Middle frontal gyrus (tissue), 1 donor: Measurements from ENCODE around the gene ANGPTL7.
"Not testable (repeated sequence)": the region's sequence is repeated elsewhere in the genome, so short reads cannot be mapped to it uniquely, and the experiment has no call there.

Source experiments
- DNase-seq: peaks from one replicate; pipeline ENCODE4 v3.0.0-alpha.2; 2015; ENCODE audit warnings: low spot score; ENCODE audit errors: extremely low spot score

The ANGPTL7 gene

GRCh38 chr1:11188858-11189451, at the start of gene ANGPTL7:
Gene ANGPTL7 (plus strand): TSS chr1:11189355. CDS start chr1:11189580, 225 bp downstream.
- DNase-seq: no peak

DNA sequence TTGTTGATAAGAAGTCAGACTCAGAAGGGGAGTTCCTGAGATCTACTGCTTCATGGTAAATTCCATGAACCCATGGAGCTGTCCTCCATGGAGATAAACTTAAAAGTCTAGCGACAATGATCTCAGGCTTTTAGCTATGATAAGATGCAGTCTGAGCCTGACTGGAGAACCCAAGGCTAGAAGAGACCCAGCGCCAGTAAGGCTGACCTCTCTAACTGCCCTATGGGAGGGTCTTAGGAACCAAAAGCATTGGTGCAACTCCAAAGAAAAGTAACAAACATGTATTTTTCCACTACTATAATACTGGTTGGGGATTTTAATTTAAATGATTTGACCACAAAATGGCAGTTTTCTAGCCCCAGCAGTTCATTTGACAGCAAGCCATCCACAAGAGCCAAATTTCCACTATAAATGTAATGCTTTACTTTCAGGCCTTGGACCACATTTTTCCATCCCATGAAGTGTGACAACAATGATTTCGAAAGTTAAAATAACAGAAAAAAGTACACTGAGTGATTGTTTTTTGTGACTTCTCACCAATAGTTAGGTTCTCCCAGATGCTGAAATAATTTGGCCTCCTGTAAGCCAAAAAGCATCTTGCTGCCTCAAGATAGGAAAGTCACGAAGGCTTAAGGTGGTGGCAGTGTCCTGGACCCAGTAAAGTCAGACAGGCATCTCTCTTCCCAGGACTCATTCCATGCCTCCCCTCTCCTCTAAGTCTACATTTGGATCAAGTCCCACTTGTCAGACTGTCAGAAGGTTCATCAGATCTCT, 46.4 kb upstream of the ANGPTL7 start:
- no peak for DNase-seq

GRCh38 chr1:11143401-11143800, 45.8 kb upstream of the ANGPTL7 start:
- no peak for DNase-seq

GRCh38 chr1:11143907-11144306, 45.2 kb upstream of the ANGPTL7 start:
- no peak for DNase-seq

GRCh38 chr1:11144570-11145256, 44.4 kb upstream of the ANGPTL7 start:
- DNase-seq: no peak

- DNase-seq: no peak
These were observed 43.4 kb upstream of the ANGPTL7 start for GRCh38 chr1:11145741-11146140.

GRCh38 chr1:11147197-11147770, 41.9 kb upstream of the ANGPTL7 start:
- no peak for DNase-seq

DNA sequence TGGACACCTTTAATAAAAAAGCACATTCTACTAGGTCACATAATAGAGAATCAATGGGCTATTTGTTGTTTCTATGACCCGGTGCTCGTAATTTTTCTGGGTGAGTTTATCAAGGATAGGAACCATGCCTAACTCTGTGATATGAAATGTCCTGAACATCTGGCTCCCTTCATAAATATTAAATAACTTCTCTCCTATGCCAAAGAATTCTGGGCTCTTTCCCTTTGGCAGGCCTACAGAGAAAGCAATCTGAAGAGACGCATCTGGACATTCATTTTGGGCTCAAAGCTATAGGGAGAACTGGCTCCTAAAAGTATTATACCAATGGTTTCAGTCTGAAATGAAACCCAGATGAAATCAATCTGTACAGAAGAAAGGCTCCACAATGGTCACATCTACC, 38.8 kb upstream of the ANGPTL7 start:
- no peak for DNase-seq

- DNase-seq: no peak
These were observed 38.0 kb upstream of the ANGPTL7 start for GRCh38 chr1:11151114-11151513.

- no peak for DNase-seq
These were observed 37.1 kb upstream of the ANGPTL7 start for GRCh38 chr1:11151826-11152612.

DNA sequence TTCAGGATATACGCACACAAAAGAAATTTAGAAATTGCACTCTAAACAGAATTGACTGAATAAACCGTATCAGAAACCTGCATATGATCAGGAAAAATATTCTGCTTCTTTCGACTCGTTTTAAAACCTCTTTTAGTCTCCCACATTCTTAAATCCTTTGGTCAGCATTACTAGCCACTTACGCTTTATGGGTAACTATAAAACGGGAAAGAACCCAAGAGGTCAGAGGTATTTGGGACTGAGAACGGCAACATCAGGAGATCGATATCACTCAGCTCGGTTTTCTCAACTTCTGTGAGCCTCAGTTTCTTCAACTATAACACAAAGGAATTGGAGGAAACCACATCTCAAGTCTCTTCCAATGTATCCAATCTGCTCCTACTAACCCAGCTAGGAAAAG, 36.4 kb upstream of the ANGPTL7 start:
- DNase-seq: no peak

GRCh38 chr1:11153184-11153583, 36.0 kb upstream of the ANGPTL7 start:
- no peak for DNase-seq

- no peak for DNase-seq
These were observed 32.7 kb upstream of the ANGPTL7 start for GRCh38 chr1:11156441-11156840.

DNA sequence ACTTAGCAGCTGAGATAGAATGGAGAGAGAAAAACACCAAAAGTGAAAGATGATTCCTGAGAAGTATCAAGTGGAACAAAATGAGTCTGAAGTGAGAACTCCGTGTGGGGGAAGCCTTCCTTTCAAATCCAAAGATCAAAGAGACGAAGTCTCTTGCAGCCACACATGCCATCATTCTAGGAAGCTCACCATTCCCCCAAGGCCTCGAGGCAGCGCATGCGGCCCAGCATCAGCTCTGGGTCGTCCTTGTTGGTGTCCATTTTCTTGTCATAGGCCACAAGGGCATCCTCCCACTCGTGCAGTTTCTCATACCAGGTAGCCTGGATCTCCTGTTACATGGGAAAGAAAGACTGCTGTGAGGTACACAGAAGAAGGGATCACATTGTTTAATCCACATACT, 32.2 kb upstream of the ANGPTL7 start:
- no peak for DNase-seq

DNA sequence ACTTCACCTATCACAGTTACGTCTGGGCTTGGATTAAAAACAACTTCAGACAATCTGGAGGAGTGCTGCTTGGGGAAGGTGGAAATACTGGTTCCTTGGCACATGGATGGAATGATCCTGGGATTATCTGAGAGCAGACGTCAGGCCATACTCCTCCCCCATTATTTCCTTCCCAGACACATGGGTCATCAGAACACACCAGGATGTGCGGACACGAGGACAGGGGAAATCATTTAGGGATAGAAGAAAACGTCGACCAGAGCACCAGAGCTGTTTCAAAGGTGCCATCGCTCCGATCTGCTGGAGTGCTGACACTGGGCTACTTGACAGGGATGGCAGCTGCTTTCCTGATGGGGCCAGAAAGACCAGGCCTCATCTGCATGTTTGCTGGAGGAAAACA, 31.8 kb upstream of the ANGPTL7 start:
- DNase-seq: no peak

- DNase-seq: no peak
These were observed 31.3 kb upstream of the ANGPTL7 start for GRCh38 chr1:11157867-11158266.

- DNase-seq: no peak
These were observed 30.9 kb upstream of the ANGPTL7 start for GRCh38 chr1:11158291-11158690.

DNA sequence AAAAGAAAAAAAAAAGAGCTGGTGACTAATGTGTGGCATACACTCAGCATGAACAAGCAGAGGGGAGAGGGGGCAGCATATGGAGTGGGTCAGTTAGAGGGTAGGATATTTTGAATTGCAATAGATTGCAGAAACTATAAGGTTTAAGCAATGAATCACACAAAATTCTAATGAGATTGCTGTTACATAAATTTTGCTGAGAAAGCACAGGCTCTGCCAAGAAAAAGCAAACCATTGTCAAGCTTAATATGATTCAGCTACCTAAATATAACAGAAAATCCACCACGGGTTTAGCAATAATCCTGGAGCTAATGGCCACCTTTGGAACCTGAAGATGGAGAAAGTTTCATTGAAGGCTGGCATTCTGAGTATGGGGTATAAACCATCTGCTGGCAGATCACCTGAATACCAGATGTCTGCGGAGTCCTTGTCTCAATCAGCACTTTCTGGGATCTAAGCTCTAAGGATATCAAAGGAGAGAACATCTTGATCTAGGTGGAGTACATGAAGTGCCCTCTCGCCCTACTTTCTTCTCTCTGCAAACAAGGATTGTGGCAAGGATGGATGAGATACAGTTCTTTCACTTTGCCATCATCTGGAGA, 30.3 kb upstream of the ANGPTL7 start:
- peak; percentile 18 for DNase-seq

GRCh38 chr1:11162752-11163151, 26.4 kb upstream of the ANGPTL7 start:
- DNase-seq: not testable (repeated sequence)

- DNase-seq: not testable (repeated sequence)
These were observed 22.4 kb upstream of the ANGPTL7 start for GRCh38 chr1:11166744-11167143.

DNA sequence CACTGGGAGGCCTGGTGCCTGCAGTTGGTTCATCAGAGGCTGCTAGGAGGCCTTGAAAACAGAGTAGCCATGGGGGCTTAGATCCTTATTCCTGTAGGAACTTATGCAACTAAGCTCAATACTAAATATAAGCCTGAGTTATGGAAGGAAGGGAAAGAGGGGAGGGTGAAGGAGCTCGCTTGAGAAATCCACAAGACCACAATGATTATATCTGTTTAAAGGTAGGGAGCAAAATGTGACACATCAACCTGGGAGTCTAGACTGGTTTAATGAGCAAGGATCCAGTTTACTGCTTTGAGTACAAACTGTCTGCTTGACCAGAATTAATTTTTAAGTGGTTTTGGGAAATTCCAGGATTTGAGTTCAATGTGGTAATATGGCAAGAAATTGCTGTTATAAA, 20.4 kb upstream of the ANGPTL7 start:
- DNase-seq: no peak
